COLO668 (cell line): ENCODE measurements around the gene PDSS1.
A peak's percentile ranks its signal among the peaks of the same experiment; 100 is the strongest.

Experiments used
- DNase-seq: peaks from one replicate; lab custom pipeline; 2025; ENCODE audit not compliant: unreplicated experiment; lab: John Stamatoyannopoulos, UW

Gene PDSS1

GRCh38 chr10:26698909-26699308 is 1.4 kb downstream of the PDSS1 start:
- DNase-seq: no peak

DNA sequence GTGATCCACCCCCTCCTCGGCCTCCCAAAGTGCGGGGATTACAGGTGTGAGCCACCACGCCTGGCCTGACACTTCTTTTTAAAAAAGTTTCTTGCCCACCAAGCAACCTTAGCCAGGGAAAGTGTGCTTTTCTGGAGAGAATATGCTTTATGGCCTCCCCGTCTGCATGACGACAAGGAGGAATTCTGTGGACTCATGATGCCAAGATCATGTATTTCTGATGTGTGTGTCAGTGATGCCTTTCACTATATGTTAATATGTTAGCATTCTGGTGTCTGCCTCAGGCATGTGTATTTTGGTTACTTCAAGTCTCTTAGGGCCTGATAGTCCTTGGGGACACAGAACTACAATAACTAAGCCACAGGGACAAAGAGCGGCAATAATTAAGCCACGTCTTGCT is 2.1 kb downstream of the PDSS1 start:
- no peak for DNase-seq

- DNase-seq: no peak
Observed at GRCh38 chr10:26700884-26701630, 3.6 kb downstream of the PDSS1 start.

- no peak for DNase-seq
Observed at GRCh38 chr10:26703096-26703495, 5.6 kb downstream of the PDSS1 start.

DNA sequence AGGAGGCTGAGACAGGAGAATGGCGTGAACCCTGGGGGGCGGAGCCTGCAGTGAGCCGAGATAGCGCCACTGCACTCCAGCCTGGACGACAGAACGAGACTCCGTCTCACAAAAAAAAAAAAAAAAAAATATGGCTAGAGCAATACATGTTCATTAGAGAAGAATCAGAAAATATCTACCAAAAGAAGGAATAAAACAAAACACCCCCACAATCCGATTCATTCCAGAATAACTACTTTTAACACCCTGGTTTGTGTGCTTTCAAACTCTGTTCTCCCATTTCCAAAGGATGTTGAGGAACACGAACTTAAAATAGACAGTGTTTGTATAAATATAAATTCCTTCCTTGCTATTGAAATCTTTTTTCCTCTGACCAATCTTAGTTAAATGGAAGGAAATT is 6.5 kb downstream of the PDSS1 start:
- DNase-seq: no peak

GRCh38 chr10:26706206-26706605 is 8.7 kb downstream of the PDSS1 start:
- no peak for DNase-seq

GRCh38 chr10:26706936-26707335 is 9.4 kb downstream of the PDSS1 start:
- DNase-seq: no peak

- no peak for DNase-seq
Observed at GRCh38 chr10:26711324-26711723, 13.8 kb downstream of the PDSS1 start.

DNA sequence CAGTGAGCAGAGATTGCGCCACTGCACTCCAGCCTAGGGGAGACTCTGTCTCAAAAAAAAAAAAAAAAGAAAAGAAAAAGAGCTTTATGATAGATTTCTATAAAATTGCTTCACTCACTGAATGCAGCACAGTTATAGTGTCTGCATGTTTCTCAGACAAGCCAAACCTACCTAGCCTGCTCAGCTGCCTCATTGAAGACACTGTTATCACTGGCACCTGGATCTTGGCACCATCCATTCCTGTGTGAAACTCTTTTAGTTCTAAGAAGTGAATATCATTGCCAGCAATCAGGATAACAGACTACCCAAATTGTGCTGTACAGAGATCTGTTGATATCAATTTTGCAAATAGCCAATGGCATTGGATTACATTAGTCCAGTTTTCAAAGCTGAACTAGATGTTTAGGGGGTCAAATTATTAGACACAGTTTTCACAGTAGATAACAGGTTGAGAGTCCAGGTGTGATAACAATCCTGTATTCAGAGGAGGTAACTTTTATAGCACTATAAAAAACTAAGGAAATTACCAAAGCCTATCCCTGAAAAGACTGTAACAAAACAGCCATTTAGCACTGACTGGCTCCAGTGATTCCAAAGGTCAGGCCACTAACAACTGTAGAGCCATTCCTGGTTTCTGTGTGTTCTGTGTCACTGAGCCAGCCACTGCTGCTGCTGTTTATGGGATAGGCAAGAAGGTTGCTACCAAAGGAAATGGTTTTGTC is 17.1 kb downstream of the PDSS1 start:
- no peak for DNase-seq

DNA sequence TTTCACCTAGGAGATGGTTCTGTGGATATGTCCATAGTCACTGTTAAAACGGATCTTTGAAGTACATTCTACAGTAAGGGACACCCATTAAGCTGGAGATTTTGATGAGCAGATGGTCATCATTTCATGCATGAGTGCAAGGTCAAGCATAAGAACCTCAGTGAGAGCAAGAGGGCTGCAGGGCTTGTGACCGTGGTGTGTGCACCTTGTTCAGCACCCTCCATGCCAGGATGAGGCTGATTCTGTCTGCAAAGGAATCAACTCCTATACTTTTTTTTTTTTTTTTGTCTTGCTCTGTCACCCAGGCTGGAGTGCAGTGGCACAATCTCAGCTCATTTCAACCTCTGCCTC is 17.6 kb downstream of the PDSS1 start:
- no peak for DNase-seq

- DNase-seq: no peak
Observed at GRCh38 chr10:26717476-26717875, 20.0 kb downstream of the PDSS1 start.

- DNase-seq: no peak
Observed at GRCh38 chr10:26721561-26721960, 24.1 kb downstream of the PDSS1 start.

- DNase-seq: no peak
Observed at GRCh38 chr10:26723016-26723415, 25.5 kb downstream of the PDSS1 start.

DNA sequence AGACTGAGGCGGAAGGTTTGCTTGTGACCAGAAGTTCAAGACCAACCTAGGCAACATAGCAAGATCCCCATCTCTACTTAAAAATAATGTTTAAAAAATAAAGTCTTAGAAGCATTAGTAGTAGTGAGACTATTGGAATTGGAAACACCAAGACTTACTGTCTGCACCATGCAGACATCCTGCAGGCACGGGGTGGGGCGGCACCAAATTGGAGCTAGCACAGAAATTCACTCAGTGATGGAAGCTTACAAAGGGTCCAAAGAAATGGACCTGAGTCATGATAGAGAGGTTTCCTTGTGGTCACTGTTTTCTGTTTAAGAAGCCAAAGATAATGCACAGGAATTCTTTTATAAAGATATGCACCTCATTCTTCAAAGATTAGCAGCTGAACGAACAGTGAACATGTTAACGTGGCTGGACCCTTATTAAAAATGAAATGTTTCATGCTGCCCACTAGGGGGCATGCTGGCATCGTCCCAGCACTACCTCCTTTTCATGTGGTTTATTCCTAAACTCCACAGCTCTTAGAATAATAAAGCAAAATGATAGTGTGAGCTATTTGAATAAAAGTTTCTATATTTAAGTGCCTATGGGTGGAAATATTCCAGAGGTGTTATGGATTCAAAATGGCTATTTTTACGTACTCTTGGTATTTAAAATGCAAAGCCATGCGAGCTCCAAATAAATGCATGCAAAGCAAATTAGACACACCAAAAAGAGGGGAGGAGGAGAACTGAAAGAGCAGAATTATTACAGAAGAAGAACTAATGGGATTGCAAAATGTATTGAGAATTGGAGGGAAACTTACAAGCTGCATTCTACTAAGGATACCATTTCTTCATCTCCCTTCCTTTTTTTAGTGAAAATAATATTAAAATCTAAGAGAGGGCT is 28.6 kb downstream of the PDSS1 start:
- peak; percentile 4 for DNase-seq

DNA sequence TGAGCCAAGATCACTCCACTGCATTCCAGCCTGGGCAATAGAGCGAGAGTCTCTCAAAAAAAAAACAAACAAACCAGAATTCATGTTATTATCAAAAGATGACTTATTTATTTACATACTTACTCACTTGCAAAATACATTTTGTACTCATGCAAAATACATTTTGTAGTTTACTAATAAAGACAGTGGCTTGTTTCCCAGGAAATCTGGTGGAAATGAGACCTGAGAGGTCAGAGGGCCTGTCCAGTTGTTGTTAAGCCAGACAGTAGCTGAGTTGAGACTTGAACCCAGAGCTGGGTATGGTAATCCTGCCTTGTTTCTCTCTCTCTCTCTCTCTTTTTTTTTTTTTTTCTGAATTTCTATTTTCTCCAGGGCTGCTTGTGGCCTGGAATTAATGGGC is 29.5 kb downstream of the PDSS1 start:
- no peak for DNase-seq

GRCh38 chr10:26728957-26729356 is 31.5 kb downstream of the PDSS1 start:
- DNase-seq: no peak

DNA sequence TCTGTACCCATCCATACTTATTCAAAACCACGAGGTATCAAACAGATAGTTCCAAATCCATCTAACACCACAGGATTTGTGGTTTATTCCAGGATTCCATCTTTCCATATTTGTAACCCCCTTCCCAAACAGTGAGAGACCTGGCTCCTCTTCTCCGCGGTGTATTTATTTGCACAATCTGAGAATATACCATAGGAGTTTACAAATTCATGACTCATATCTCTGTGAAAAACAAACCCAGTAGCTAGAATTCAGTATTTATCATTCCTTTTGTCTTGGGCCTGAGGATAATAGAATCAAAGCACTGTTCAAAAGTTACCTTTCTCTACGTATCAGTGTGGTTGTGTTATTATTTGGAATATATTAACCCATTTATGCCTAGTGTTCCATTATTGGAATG is 31.9 kb downstream of the PDSS1 start:
- DNase-seq: no peak

GRCh38 chr10:26730552-26730951 is 33.1 kb downstream of the PDSS1 start:
- no peak for DNase-seq

GRCh38 chr10:26733750-26734568 is 36.5 kb downstream of the PDSS1 start:
- peak; percentile 22 for DNase-seq

- no peak for DNase-seq
Observed at GRCh38 chr10:26735435-26735834, 37.9 kb downstream of the PDSS1 start.

- DNase-seq: no peak
Observed at GRCh38 chr10:26737730-26738129, 40.2 kb downstream of the PDSS1 start.
